Osteocyte (in vitro differentiated cells): ENCODE results near the gene POLD1. TPM values are rescaled to one million over a fixed set of nuclear protein-coding genes. Genes with fewer than 3 reads are reported as not detected.

ENCODE experiments used
- DNase-seq: peaks from one replicate; pipeline ENCODE4 v3.0.0; 2021; ENCODE audit warnings: mixed read lengths; ENCODE audit not compliant: unreplicated experiment; ENCODE audit errors: extremely low spot score
- H3K27ac Mint-ChIP-seq: one replicate; pipeline ENCODE4 v1.8.0; 2021; ENCODE audit warnings: mild to moderate bottlenecking, mixed read lengths; ENCODE audit not compliant: unreplicated experiment
- H3K27me3 Mint-ChIP-seq: one replicate; pipeline ENCODE4 v1.8.0; 2021; ENCODE audit warnings: mixed read lengths; ENCODE audit not compliant: unreplicated experiment
- H3K36me3 Mint-ChIP-seq: one replicate; pipeline ENCODE4 v1.8.0; 2021; ENCODE audit warnings: mixed read lengths; ENCODE audit not compliant: unreplicated experiment
- H3K4me1 Mint-ChIP-seq: one replicate; pipeline ENCODE4 v1.8.0; 2021; ENCODE audit warnings: mixed read lengths; ENCODE audit not compliant: unreplicated experiment
- H3K4me3 Mint-ChIP-seq: one replicate; pipeline ENCODE4 v1.8.0; 2021; ENCODE audit warnings: mild to moderate bottlenecking, moderate library complexity, mixed read lengths; ENCODE audit not compliant: unreplicated experiment
- H3K9me3 Mint-ChIP-seq: one replicate; pipeline ENCODE4 v1.8.0; 2021; ENCODE audit warnings: mixed read lengths; ENCODE audit not compliant: unreplicated experiment
- CTCF ChIP-seq: fragments of 200-600 bp; sonication (generic); IDR thresholded peaks from 2 replicates; pipeline ENCODE4 v1.5.0; 2021; ENCODE audit warnings: antibody characterized with exemption, mild to moderate bottlenecking, moderate library complexity
- total RNA-seq: library from RNA; stranded (reverse); gene quantifications from 2 replicates; pipeline ENCODE4 v1.2.1, GENCODE V29; 2021

POLD1 gene
- total RNA-seq, 1 donor from 2014 or later, result 19.6 TPM

- Mint-ChIP-seq H3K27me3 (peaks cover 2% of the 10 kb centered on the region), H3K36me3 (no peaks in the 10 kb centered on the region), H3K4me3 (no peak overlapping the region), H3K4me1 (no peaks in the 10 kb centered on the region), H3K9me3 (no peaks in the 10 kb centered on the region), H3K27ac (no peak overlapping the region)
- TF ChIP-seq CTCF, result no peak
- no peak for DNase-seq
Measured at GRCh38 chr19:50455992-50456391, 71.8 kb downstream of the POLD1 start.

GRCh38 chr19:50457300-50457699 is 73.2 kb downstream of the POLD1 start:
- DNase-seq, result no peak
- Mint-ChIP-seq H3K9me3 (no peaks in the 10 kb centered on the region), H3K4me1 (peaks cover 2% of the 10 kb centered on the region), H3K4me3 (no peak overlapping the region), H3K36me3 (no peaks in the 10 kb centered on the region), H3K27me3 (peaks cover 2% of the 10 kb centered on the region), H3K27ac (no peak overlapping the region)
- TF ChIP-seq CTCF, result no peak

GRCh38 chr19:50458396-50459066 is 74.4 kb downstream of the POLD1 start:
- no peaks in the 10 kb centered on the region for H3K9me3 Mint-ChIP-seq
- no peak for TF ChIP-seq CTCF
- DNase-seq, result no peak

GRCh38 chr19:50459067-50459456 is 74.9 kb downstream of the POLD1 start:
- H3K27ac Mint-ChIP-seq, result no peak overlapping the region
- H3K4me3 Mint-ChIP-seq, result no peak overlapping the region
- TF ChIP-seq CTCF, result no peak

More at GRCh38 chr19:50458396-50459066, 74.4 kb downstream of the POLD1 start:
- Mint-ChIP-seq H3K4me1 (peaks cover 2% of the 10 kb centered on the region), H3K27me3 (peaks cover 2% of the 10 kb centered on the region), H3K27ac (no peak overlapping the region), H3K4me3 (no peak overlapping the region), H3K36me3 (no peaks in the 10 kb centered on the region)

GRCh38 chr19:50459638-50460037 is 75.5 kb downstream of the POLD1 start:
- no peak for DNase-seq
- Mint-ChIP-seq H3K9me3 (no peaks in the 10 kb centered on the region), H3K27ac (no peak overlapping the region), H3K36me3 (no peaks in the 10 kb centered on the region), H3K27me3 (peaks cover 2% of the 10 kb centered on the region), H3K4me1 (peaks cover 2% of the 10 kb centered on the region), H3K4me3 (no peak overlapping the region)
- no peak for TF ChIP-seq CTCF

More at GRCh38 chr19:50459067-50459456, 74.9 kb downstream of the POLD1 start:
- no peak for DNase-seq
- H3K36me3 Mint-ChIP-seq, result no peaks in the 10 kb centered on the region
- H3K27me3 Mint-ChIP-seq, result peaks cover 2% of the 10 kb centered on the region
- H3K4me1 Mint-ChIP-seq, result peaks cover 2% of the 10 kb centered on the region
- no peaks in the 10 kb centered on the region for H3K9me3 Mint-ChIP-seq
